ENCODE data around the gene MAST2.

GRCh38 chr1:45892068-45892785, 88.8 kb downstream of the MAST2 start:
- TF ChIP-seq POLR2A (IDR thresholded peaks at IDR 0.05) = no peak
- no peak for TF ChIP-seq CTCF (IDR thresholded peaks at IDR 0.05)
